Epithelial cell of esophagus (primary cell): ENCODE measurements around the gene CPA1.

Experiments used
- DNase-seq: peaks from one replicate; pipeline ENCODE4 v3.0.0; 2010; ENCODE audit warnings: low read depth
- H3K4me3 ChIP-seq: 2 replicates; pipeline ENCODE4 v1.5.1; 2011; ENCODE audit warnings: mild to moderate bottlenecking, low read length, control low read depth
- CTCF ChIP-seq: IDR thresholded peaks from 2 replicates; pipeline ENCODE4 v1.5.1; 2011; ENCODE audit warnings: low read depth, mild to moderate bottlenecking, low read length, control low read depth, inconsistent platforms; ENCODE audit not compliant: insufficient read depth; ENCODE audit errors: missing control alignments

The CPA1 gene

GRCh38 chr7:130401578-130401977, 21.3 kb downstream of the CPA1 start:
- no peak overlapping the region for H3K4me3 ChIP-seq
- DNase-seq, result no peak
- no peak for TF ChIP-seq CTCF

GRCh38 chr7:130405003-130405402, 24.7 kb downstream of the CPA1 start:
- no peak for DNase-seq
- TF ChIP-seq CTCF, result no peak
- H3K4me3 ChIP-seq, result no peak overlapping the region

GRCh38 chr7:130409067-130409711, 28.9 kb downstream of the CPA1 start:
- no peak for DNase-seq
- TF ChIP-seq CTCF, result no peak
- H3K4me3 ChIP-seq, result no peak overlapping the region

GRCh38 chr7:130409712-130410072, 29.4 kb downstream of the CPA1 start:
- DNase-seq, result peak; percentile 22
- no peak overlapping the region for H3K4me3 ChIP-seq
- TF ChIP-seq CTCF, result no peak

- DNase-seq, result no peak
- TF ChIP-seq CTCF, result no peak
- H3K4me3 ChIP-seq, result no peak overlapping the region
Observed at GRCh38 chr7:130410868-130411541, 30.7 kb downstream of the CPA1 start.

GRCh38 chr7:130413201-130413600, 32.9 kb downstream of the CPA1 start:
- DNase-seq, result no peak
- no peak for TF ChIP-seq CTCF
- H3K4me3 ChIP-seq, result no peak overlapping the region

GRCh38 chr7:130415006-130415405, 34.7 kb downstream of the CPA1 start:
- no peak for DNase-seq
- no peak for TF ChIP-seq CTCF
- no peak overlapping the region for H3K4me3 ChIP-seq
